Peyer's patch (tissue), 4 donors: ENCODE results near the gene PRKD1.

Experiments
- POLR2A ChIP-seq, 2 donors: fragments of 450-650 bp; IDR thresholded peaks; one replicate each; pipeline ENCODE4 v1.5.1; 2017; ENCODE audit warnings: antibody characterized with exemption in 2 of 2, mild to moderate bottlenecking in 2 of 2, moderate library complexity in 2 of 2
- TF ChIP-seq, protein P1 (sequence below), 6 experiments: fragments of 450-650 bp in 4 of 6; fragments of 200-600 bp in 2 of 6; sonication (generic) in 1 of 6; IDR thresholded peaks; one replicate each; pipeline ENCODE4 v1.5.1; 2017 to 2019; ENCODE audit warnings: antibody characterized with exemption in 6 of 6, mild to moderate bottlenecking in 3 of 6, moderate library complexity in 1 of 6

DNA sequence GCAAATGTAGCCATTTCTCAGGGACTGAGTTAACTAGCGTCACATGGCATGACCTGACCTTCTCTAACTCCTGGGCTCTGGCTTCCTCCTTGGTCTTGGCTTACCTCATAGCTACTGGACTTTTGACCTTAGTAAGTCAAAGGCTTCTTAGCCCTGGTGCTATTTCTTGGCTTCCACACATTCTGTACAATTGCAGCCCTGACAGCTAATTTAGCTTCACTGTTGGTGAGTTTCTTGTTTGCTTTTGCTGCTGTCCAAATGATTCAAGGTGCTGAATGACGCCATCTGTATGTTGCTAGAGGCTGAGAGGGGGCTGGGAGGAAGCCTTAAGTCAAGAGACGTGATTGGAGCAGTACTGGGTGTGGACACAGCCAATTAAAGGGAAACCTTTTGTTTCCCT, 202.7 kb downstream of the PRKD1 start:
- TF ChIP-seq, protein P1, sequence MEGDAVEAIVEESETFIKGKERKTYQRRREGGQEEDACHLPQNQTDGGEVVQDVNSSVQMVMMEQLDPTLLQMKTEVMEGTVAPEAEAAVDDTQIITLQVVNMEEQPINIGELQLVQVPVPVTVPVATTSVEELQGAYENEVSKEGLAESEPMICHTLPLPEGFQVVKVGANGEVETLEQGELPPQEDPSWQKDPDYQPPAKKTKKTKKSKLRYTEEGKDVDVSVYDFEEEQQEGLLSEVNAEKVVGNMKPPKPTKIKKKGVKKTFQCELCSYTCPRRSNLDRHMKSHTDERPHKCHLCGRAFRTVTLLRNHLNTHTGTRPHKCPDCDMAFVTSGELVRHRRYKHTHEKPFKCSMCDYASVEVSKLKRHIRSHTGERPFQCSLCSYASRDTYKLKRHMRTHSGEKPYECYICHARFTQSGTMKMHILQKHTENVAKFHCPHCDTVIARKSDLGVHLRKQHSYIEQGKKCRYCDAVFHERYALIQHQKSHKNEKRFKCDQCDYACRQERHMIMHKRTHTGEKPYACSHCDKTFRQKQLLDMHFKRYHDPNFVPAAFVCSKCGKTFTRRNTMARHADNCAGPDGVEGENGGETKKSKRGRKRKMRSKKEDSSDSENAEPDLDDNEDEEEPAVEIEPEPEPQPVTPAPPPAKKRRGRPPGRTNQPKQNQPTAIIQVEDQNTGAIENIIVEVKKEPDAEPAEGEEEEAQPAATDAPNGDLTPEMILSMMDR (IDR thresholded peaks at IDR 0.05): no peak
- no peak for TF ChIP-seq POLR2A (IDR thresholded peaks at IDR 0.05)
